ENCODE measurements around the gene KRT84.

Gene KRT84

DNA sequence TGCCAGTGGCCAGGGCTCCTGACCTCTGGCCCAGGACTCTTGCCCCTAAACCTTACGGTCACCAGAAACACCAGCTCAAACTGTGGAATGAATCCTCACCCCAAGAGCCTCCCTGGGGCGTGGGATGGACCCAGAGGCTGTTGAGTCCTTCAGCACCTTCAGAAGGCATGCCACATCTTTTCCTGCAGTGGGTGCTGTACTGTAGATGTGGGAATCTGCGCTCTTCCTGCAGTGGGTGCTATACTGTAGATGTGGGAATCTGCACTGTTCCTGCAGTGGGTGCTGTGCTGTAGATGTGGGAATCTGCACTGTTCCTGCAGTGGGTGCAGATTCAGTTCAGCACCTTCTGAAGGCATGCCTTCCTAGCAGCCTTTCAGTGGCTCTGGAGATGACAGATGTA is 19.5 kb upstream of the KRT84 start:
- Histone ChIP-seq H3K27me3 (ENCODE audit: insufficient read depth, poor library complexity, severe bottlenecking) (no peaks in the 10 kb centered on the region), H3K27ac (replicated peaks) (no peak overlapping the region), H3K4me3 (replicated peaks; ENCODE audit: insufficient read depth, low read length) (no peak overlapping the region)
- TF ChIP-seq POLR2AphosphoS5 (IDR thresholded peaks at IDR 0.05; ENCODE audit: low read depth) (no peak), GABPA (IDR thresholded peaks at IDR 0.05; ENCODE audit: low read depth) (no peak), SPI1 (IDR thresholded peaks at IDR 0.05; ENCODE audit: borderline replicate concordance, low read depth) (no peak)
- TF ChIP-seq, protein P1, sequence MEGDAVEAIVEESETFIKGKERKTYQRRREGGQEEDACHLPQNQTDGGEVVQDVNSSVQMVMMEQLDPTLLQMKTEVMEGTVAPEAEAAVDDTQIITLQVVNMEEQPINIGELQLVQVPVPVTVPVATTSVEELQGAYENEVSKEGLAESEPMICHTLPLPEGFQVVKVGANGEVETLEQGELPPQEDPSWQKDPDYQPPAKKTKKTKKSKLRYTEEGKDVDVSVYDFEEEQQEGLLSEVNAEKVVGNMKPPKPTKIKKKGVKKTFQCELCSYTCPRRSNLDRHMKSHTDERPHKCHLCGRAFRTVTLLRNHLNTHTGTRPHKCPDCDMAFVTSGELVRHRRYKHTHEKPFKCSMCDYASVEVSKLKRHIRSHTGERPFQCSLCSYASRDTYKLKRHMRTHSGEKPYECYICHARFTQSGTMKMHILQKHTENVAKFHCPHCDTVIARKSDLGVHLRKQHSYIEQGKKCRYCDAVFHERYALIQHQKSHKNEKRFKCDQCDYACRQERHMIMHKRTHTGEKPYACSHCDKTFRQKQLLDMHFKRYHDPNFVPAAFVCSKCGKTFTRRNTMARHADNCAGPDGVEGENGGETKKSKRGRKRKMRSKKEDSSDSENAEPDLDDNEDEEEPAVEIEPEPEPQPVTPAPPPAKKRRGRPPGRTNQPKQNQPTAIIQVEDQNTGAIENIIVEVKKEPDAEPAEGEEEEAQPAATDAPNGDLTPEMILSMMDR (IDR thresholded peaks at IDR 0.05; ENCODE audit: insufficient read depth, low read length) = no peak
- TF ChIP-seq, protein P2, sequence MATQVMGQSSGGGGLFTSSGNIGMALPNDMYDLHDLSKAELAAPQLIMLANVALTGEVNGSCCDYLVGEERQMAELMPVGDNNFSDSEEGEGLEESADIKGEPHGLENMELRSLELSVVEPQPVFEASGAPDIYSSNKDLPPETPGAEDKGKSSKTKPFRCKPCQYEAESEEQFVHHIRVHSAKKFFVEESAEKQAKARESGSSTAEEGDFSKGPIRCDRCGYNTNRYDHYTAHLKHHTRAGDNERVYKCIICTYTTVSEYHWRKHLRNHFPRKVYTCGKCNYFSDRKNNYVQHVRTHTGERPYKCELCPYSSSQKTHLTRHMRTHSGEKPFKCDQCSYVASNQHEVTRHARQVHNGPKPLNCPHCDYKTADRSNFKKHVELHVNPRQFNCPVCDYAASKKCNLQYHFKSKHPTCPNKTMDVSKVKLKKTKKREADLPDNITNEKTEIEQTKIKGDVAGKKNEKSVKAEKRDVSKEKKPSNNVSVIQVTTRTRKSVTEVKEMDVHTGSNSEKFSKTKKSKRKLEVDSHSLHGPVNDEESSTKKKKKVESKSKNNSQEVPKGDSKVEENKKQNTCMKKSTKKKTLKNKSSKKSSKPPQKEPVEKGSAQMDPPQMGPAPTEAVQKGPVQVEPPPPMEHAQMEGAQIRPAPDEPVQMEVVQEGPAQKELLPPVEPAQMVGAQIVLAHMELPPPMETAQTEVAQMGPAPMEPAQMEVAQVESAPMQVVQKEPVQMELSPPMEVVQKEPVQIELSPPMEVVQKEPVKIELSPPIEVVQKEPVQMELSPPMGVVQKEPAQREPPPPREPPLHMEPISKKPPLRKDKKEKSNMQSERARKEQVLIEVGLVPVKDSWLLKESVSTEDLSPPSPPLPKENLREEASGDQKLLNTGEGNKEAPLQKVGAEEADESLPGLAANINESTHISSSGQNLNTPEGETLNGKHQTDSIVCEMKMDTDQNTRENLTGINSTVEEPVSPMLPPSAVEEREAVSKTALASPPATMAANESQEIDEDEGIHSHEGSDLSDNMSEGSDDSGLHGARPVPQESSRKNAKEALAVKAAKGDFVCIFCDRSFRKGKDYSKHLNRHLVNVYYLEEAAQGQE (IDR thresholded peaks at IDR 0.05; ENCODE audit: insufficient replicate concordance, low read depth) = no peak
- DNase-seq (ENCODE audit: low read depth in 1 of 2, low spot score in 1 of 2) = no peak

DNA sequence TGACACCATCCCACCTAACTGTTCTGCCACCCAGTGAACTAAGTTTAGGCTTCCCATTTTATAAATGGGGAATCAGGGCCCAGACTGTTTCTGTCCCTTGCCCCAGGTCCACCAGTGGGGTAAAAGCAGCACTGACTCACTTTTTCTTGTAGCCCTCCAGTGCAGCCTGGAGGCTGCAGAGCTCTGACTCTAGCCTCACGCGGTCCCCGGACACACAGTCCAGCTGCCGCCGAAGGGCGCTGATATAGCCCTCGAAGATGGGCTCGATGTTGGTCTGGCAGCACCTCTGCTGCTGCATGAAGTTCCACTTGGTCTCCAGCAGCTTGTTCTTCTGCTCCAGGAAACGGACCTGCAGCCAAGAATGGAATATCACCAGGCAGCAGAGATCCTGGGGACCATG is 18.1 kb upstream of the KRT84 start:
- no peak overlapping the region for H3K4me3 ChIP-seq (replicated peaks; ENCODE audit: insufficient read depth, low read length)
- TF ChIP-seq, protein P1 (IDR thresholded peaks at IDR 0.05; ENCODE audit: insufficient read depth, low read length) = no peak
- TF ChIP-seq, protein P2 (IDR thresholded peaks at IDR 0.05; ENCODE audit: insufficient replicate concordance, low read depth) = no peak
- TF ChIP-seq SPI1 (IDR thresholded peaks at IDR 0.05; ENCODE audit: borderline replicate concordance, low read depth) (no peak), GABPA (IDR thresholded peaks at IDR 0.05; ENCODE audit: low read depth) (no peak), POLR2AphosphoS5 (IDR thresholded peaks at IDR 0.05; ENCODE audit: low read depth) (no peak)
- H3K27me3 ChIP-seq (ENCODE audit: insufficient read depth, poor library complexity, severe bottlenecking) = no peaks in the 10 kb centered on the region
- H3K27ac ChIP-seq (replicated peaks) = no peak overlapping the region
- DNase-seq (ENCODE audit: low read depth in 1 of 2, low spot score in 1 of 2) = no peak

DNA sequence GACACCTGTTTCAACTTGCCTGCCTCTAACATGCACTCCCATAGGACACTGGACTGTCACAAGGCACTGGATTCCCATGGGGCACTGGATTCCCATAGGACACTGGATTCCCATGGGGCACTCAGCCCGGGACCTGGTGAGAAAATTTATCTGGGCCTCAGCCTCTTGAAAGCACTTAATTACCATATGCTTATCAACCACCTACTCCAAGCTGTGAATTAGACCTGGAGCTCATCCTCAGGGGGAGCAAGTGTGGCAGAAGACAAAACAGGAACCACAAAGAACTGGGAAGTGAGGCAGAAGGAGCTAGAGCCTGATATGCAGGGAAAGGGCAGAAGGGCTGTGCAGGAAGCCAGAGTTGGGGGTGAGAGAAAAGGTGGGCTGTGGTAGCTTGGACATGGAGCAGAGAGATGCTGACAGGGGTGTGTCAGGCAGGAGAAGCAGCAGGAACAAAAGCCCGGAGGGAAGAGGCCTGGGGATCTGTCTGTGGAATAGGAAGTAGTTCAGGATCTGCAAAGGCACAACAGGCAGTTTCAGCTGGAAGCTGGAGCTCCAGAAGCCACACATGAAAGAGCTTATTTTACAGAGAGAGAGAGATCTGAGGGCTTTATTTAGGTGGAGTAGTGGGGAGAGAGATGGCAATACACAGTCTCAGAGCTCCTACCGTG is 17.6 kb upstream of the KRT84 start:
- Histone ChIP-seq H3K27me3 (ENCODE audit: insufficient read depth, poor library complexity, severe bottlenecking) (no peaks in the 10 kb centered on the region), H3K27ac (replicated peaks) (no peak overlapping the region), H3K4me3 (replicated peaks; ENCODE audit: insufficient read depth, low read length) (no peak overlapping the region)
- DNase-seq (ENCODE audit: low read depth in 1 of 2, low spot score in 1 of 2) = no peak
- TF ChIP-seq, protein P1 (IDR thresholded peaks at IDR 0.05; ENCODE audit: insufficient read depth, low read length) = no peak
- TF ChIP-seq, protein P2 (IDR thresholded peaks at IDR 0.05; ENCODE audit: insufficient replicate concordance, low read depth) = no peak
- no peak for TF ChIP-seq GABPA (IDR thresholded peaks at IDR 0.05; ENCODE audit: low read depth)
- no peak for TF ChIP-seq SPI1 (IDR thresholded peaks at IDR 0.05; ENCODE audit: borderline replicate concordance, low read depth)
- TF ChIP-seq POLR2AphosphoS5 (IDR thresholded peaks at IDR 0.05; ENCODE audit: low read depth) = no peak

Data from HL-60 (cell line).